Nephron progenitor cell (in vitro differentiated cells): ENCODE data around the gene ARID5B.

Experiments
- DNase-seq: peaks from one replicate; pipeline ENCODE4 v3.0.0; 2021
- H3K27ac Mint-ChIP-seq: 2 replicates; pipeline ENCODE4 v1.8.0; 2021; ENCODE audit warnings: mild to moderate bottlenecking, moderate library complexity, mixed read lengths
- H3K27me3 Mint-ChIP-seq: 2 replicates; pipeline ENCODE4 v1.8.0; 2021; ENCODE audit warnings: mild to moderate bottlenecking, low read depth, mixed read lengths; ENCODE audit not compliant: poor library complexity
- H3K36me3 Mint-ChIP-seq: 2 replicates; pipeline ENCODE4 v1.8.0; 2021; ENCODE audit warnings: low read depth, mixed read lengths
- H3K4me1 Mint-ChIP-seq: 2 replicates; pipeline ENCODE4 v1.8.0; 2021; ENCODE audit warnings: mixed read lengths
- H3K4me3 Mint-ChIP-seq: 2 replicates; pipeline ENCODE4 v1.8.0; 2021; ENCODE audit warnings: mild to moderate bottlenecking, moderate library complexity, mixed read lengths
- H3K9me3 Mint-ChIP-seq: 2 replicates; pipeline ENCODE4 v1.8.0; 2021; ENCODE audit warnings: mild to moderate bottlenecking, moderate library complexity, mixed read lengths
- CTCF ChIP-seq: fragments of 200-600 bp; sonication (generic); IDR thresholded peaks from 2 replicates; pipeline ENCODE4 v1.5.0; 2021; ENCODE audit warnings: antibody characterized with exemption

The ARID5B gene

GRCh38 chr10:62014510-62014909, 113.0 kb downstream of the ARID5B start:
- Mint-ChIP-seq H3K4me3 (no peak overlapping the region), H3K4me1 (peaks cover 13% of the 10 kb centered on the region), H3K27me3 (peaks cover 3% of the 10 kb centered on the region), H3K27ac (no peak overlapping the region), H3K36me3 (peaks cover 48% of the 10 kb centered on the region), H3K9me3 (no peaks in the 10 kb centered on the region)
- no peak for DNase-seq
- TF ChIP-seq CTCF = no peak

- DNase-seq = no peak
- peaks cover 3% of the 10 kb centered on the region for H3K27me3 Mint-ChIP-seq
- H3K4me3 Mint-ChIP-seq = no peak overlapping the region
- peaks cover 23% of the 10 kb centered on the region for H3K4me1 Mint-ChIP-seq
- no peaks in the 10 kb centered on the region for H3K9me3 Mint-ChIP-seq
- no peak for TF ChIP-seq CTCF
- peaks cover 34% of the 10 kb centered on the region for H3K36me3 Mint-ChIP-seq
- no peak overlapping the region for H3K27ac Mint-ChIP-seq
These were observed 114.5 kb downstream of the ARID5B start for GRCh38 chr10:62015994-62016393.

- H3K4me1 Mint-ChIP-seq = peaks cover 24% of the 10 kb centered on the region
- no peak overlapping the region for H3K27ac Mint-ChIP-seq
- TF ChIP-seq CTCF = no peak
- peaks cover 3% of the 10 kb centered on the region for H3K27me3 Mint-ChIP-seq
- DNase-seq = no peak
- H3K4me3 Mint-ChIP-seq = no peak overlapping the region
- no peaks in the 10 kb centered on the region for H3K9me3 Mint-ChIP-seq
- peaks cover 29% of the 10 kb centered on the region for H3K36me3 Mint-ChIP-seq
These were observed 115.4 kb downstream of the ARID5B start for GRCh38 chr10:62016623-62017490.

GRCh38 chr10:62017491-62017870, 116.0 kb downstream of the ARID5B start:
- H3K4me3 Mint-ChIP-seq = no peak overlapping the region
- H3K36me3 Mint-ChIP-seq = peaks cover 25% of the 10 kb centered on the region
- H3K27me3 Mint-ChIP-seq = peaks cover 3% of the 10 kb centered on the region
- peaks cover 1% of the 10 kb centered on the region for H3K9me3 Mint-ChIP-seq
- DNase-seq = no peak
- no peak for TF ChIP-seq CTCF
- H3K4me1 Mint-ChIP-seq = peaks cover 27% of the 10 kb centered on the region
- no peak overlapping the region for H3K27ac Mint-ChIP-seq

- no peak for TF ChIP-seq CTCF
- Mint-ChIP-seq H3K9me3 (peaks cover 10% of the 10 kb centered on the region), H3K36me3 (peaks cover 29% of the 10 kb centered on the region), H3K4me3 (no peak overlapping the region), H3K27me3 (peaks cover 3% of the 10 kb centered on the region), H3K4me1 (peaks cover 27% of the 10 kb centered on the region), H3K27ac (no peak overlapping the region)
- no peak for DNase-seq
These were observed 116.8 kb downstream of the ARID5B start for GRCh38 chr10:62018131-62018911.
